Measurements from ENCODE around the gene ZNF146. TPM values are rescaled to one million over a fixed set of nuclear protein-coding genes. Genes with fewer than 3 reads are reported as not detected.
A peak's percentile ranks its signal among the peaks of the same experiment; 100 is the strongest.

The ZNF146 gene
- total RNA-seq, 6 experiments from 2014 or later = 16.2 to 33.0 (median 27.0) TPM

- TF ChIP-seq POLR2A (IDR thresholded peaks at IDR 0.05) (no peak), CTCF (IDR thresholded peaks at IDR 0.05) (no peak)
- no peaks in the 10 kb centered on the region for H3K36me3 ChIP-seq
- no peak for DNase-seq
- no peak overlapping the region for H3K4me3 ChIP-seq
- intact Hi-C loops (cut with DNase I) = no loop called here
- H3K27me3 ChIP-seq = no peaks in the 10 kb centered on the region
- no peaks in the 10 kb centered on the region for H3K4me1 ChIP-seq
- no peak for ATAC-seq
- WGBS (ENCODE audit: insufficient coverage, low coverage, low lambda C conversion rate, missing lambda C conversion rate) = 50% methylated on average over 6 of the region's 11 CpGs
- H3K27ac ChIP-seq = no peak overlapping the region
- no peaks in the 10 kb centered on the region for H3K9me3 ChIP-seq
These were observed 29.2 kb downstream of the ZNF146 start for GRCh38 chr19:36244066-36244465.

DNA sequence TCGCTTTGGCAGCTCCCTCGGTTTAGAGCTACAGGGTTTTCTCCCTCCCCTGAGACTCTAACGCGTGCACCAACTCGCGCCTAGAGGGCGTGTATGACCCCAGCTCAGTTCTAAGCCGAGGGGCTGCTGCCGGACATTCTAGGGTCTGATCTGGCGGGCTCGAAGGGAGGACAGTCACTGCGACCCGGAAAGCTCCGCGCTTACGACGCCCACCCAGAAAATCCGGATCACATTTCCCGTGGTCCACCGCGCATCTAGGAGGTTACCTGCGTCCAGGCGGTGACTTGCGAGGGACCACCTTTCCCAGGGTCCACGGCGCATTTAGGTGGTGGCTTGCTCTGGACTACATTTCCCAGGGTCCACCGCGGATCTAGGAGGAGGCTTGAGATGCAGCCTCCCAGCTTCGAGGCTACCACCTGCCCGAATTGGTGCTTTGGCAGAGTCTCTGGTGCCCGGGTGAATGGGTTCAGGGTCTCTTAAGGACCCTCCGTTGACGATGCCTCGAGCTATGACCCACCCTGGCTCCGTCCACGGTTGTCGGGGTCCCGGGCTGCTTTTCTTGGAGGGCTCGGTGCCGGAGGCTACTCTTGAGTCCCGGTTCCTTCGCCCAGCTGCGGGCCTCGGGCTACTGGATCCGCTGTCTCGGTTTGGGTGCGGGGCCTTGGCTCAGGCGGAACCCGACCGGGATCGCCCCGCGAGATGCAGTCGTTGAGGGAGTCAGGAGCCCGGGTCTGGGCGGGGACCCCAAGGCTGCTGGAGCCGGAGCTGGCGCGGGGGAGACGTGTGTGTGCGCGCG is 30.5 kb downstream of the ZNF146 start:
- intact Hi-C loops (cut with DNase I) = no loop called here
- TF ChIP-seq POLR2A (IDR thresholded peaks at IDR 0.05) = no peak
- TF ChIP-seq CTCF (IDR thresholded peaks at IDR 0.05) = no peak
- WGBS (ENCODE audit: insufficient coverage, low coverage, low lambda C conversion rate, missing lambda C conversion rate) = 10% methylated on average over 20 of the region's 63 CpGs
- Histone ChIP-seq H3K36me3 (no peaks in the 10 kb centered on the region), H3K9me3 (no peaks in the 10 kb centered on the region), H3K27ac (no peak overlapping the region), H3K4me3 (peak overlapping the region in 1 of 3 donors; percentile 9), H3K4me1 (no peaks in the 10 kb centered on the region), H3K27me3 (no peaks in the 10 kb centered on the region)
- ATAC-seq (peak in 2 of 4 donors; percentile 30), DNase-seq (no peak)

GRCh38 chr19:36246006-36246481 is 31.1 kb downstream of the ZNF146 start:
- no peaks in the 10 kb centered on the region for H3K27me3 ChIP-seq
- no peaks in the 10 kb centered on the region for H3K36me3 ChIP-seq
- ATAC-seq (no peak), DNase-seq (no peak)
- intact Hi-C loops (cut with DNase I) = no loop called here
- WGBS (ENCODE audit: insufficient coverage, low coverage, low lambda C conversion rate, missing lambda C conversion rate) = 44% methylated on average over 4 of the region's 29 CpGs
- no peaks in the 10 kb centered on the region for H3K9me3 ChIP-seq
- H3K4me1 ChIP-seq = no peaks in the 10 kb centered on the region
- no peak for TF ChIP-seq POLR2A (IDR thresholded peaks at IDR 0.05)
- TF ChIP-seq CTCF (IDR thresholded peaks at IDR 0.05) = no peak
- H3K27ac ChIP-seq = no peak overlapping the region
- peak overlapping the region in 1 of 3 donors; percentile 9 for H3K4me3 ChIP-seq

GRCh38 chr19:36252047-36252446 is 37.1 kb downstream of the ZNF146 start:
- H3K4me3 ChIP-seq = no peak overlapping the region
- no peaks in the 10 kb centered on the region for H3K4me1 ChIP-seq
- intact Hi-C loops (cut with DNase I) = no loop called here
- ATAC-seq = no peak
- H3K27ac ChIP-seq = no peak overlapping the region
- no peaks in the 10 kb centered on the region for H3K9me3 ChIP-seq
- no peaks in the 10 kb centered on the region for H3K36me3 ChIP-seq
- no peak for DNase-seq
- WGBS (ENCODE audit: insufficient coverage, low coverage, low lambda C conversion rate, missing lambda C conversion rate) = 38% methylated on average over 1 of the region's 1 CpG
- H3K27me3 ChIP-seq = no peaks in the 10 kb centered on the region
- TF ChIP-seq POLR2A (IDR thresholded peaks at IDR 0.05) (no peak), CTCF (IDR thresholded peaks at IDR 0.05) (no peak)

Data from right lobe of liver (tissue), 6 donors.